GM19240 (cell line): Measurements from ENCODE around the gene ITPRID1.
A peak's percentile ranks its signal among the peaks of the same experiment; 100 is the strongest.
"Not testable (repeated sequence)": the region's sequence is repeated elsewhere in the genome, so short reads cannot be mapped to it uniquely, and the experiment has no call there.

Experiments used
- DNase-seq: peaks from one replicate; pipeline ENCODE4 v3.0.0; 2011; ENCODE audit warnings: low spot score; ENCODE audit not compliant: insufficient read length

Gene ITPRID1

DNA sequence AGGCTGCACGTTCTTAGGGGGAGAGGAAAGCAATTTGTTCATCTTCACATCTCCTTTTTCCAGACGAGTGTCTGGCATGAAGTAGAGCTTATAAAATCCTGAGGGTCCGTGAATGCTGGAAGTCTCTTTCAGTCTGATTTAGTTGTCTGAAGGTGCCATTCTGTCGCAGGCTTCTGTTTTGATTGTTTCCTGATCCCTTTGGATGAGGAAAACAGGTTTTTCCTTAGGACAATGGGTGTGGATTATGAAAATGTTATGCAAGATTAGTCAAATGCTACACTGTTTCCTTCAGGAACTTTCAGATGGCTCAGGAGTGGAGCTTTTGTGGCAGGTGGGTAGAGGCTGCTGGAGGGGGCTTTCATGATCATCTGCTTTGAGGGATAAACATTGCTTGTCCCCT lies at the start of gene ITPRID1:
Gene ITPRID1, plus strand, starts transcription at position 301 of the 400 bp plus-strand sequence. CDS start 38,935 bp downstream, outside the sequence.
- no peak for DNase-seq

- DNase-seq, result no peak
Observed at GRCh38 chr7:31464601-31465000, 49.3 kb upstream of the ITPRID1 start.

GRCh38 chr7:31465285-31465684 lies 48.6 kb upstream of the ITPRID1 start:
- DNase-seq, result no peak

GRCh38 chr7:31466036-31466435 lies 47.9 kb upstream of the ITPRID1 start:
- DNase-seq, result no peak

DNA sequence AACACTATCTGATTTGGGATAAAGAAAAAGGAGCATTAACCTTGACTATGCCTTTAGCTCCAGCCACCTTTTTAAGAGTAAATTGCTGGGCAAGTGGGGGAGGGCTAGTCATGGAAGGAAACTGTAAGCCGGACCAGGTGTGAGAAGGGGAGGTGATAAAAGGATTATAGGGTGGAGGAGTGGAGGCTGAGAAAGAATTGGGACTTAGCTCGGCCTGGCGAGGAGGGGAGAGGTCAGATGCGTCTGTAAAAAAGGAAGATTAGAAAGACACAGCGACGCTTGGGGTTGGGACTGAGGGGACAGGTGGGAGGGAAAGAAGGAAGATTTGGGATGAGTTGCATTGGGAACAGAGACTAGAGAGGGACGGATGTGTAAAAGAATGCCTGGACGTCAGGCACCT lies 43.0 kb upstream of the ITPRID1 start:
- not testable (repeated sequence) for DNase-seq

DNA sequence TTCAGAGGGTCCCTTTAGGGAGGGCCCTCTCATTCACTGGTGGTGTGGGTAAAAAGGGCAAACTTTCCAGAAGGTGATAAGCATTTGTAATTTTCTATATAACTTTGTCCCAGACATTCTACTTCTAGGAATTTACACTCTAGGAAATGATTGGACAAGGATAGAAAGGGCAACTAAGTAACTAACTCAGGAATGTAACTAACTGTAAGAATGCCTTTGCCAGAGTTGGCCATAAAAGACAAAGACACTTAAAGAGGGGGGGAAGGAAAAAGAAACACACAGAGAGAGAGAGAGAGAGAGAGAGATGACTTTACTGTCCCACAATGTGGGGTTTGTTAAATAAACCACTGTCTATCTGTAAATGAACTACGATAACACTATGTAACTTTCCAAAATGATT lies 38.5 kb upstream of the ITPRID1 start:
- DNase-seq, result no peak

DNA sequence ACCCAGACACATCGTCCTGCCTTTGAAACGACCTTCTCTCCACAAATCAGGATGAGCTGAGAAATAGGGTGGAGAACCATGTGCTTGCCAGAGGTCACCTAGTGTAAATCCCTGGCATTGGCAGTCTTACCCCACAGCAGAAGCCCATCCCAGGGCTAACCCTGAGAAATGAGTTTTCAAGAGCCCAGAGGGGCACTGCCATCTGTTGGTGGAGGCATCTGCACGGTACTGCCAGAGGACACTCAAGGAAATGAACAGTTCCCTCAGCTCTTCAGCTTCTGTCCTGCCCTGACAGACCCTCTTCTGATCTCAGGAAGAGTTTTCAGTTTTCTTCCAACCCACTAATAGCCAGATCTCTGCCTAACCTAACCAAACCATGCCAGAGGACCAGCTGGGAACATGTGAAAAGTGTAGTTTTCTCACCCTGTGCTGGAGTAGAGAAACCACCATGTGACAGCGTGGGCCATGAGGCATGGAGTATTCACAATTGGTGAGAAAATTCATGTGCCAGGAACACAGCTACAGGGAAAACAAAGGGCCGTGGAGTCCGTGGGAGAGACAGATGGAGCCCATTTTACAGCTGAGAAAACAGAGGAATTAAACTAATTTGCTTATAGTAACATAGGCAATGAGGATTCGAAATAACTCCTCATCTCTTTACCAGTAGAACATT lies 37.7 kb upstream of the ITPRID1 start:
- no peak for DNase-seq

- DNase-seq, result no peak
Observed at GRCh38 chr7:31476941-31477677, 36.8 kb upstream of the ITPRID1 start.

- no peak for DNase-seq
Observed at GRCh38 chr7:31478018-31478417, 35.9 kb upstream of the ITPRID1 start.

- DNase-seq, result no peak
Observed at GRCh38 chr7:31478721-31479120, 35.2 kb upstream of the ITPRID1 start.

DNA sequence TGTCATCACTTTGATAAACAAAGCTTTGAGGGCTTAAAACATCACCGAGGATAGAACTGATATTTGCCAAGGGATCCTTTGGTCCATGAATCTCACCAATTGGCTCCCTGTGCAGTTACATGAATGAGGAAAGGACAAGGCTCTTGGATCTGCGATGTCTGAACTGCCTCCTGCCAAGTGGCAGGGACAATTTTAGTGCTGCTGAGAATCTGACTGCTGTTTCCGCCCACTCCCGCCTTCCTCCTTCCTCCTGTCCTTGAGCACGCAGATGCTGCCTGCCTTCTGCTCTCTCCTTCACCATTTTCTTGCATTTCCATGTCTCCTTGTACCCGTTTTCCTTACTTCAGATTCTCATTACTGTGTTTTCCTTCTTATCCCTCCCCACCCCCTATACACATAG lies 26.8 kb upstream of the ITPRID1 start:
- no peak for DNase-seq

DNA sequence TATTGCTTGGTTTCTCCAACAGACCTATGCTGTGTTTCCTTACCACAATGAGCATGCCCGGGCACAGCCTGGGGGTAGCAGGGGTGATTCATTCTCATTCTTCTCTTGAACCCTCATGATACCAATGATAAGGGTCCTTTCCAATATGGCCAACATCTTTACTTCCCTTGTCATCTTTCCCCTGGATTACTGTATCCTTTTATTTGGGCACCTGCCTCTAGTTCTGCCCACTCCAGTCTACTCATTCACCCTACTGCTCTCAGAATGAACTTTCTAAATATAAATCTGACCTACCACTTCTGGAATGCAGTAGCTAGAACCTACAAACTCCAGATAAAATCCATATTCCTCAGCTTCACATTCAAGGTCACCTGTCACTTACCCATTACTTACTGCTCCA lies 26.4 kb upstream of the ITPRID1 start:
- DNase-seq, result no peak

GRCh38 chr7:31488562-31489203 lies 25.2 kb upstream of the ITPRID1 start:
- peak; percentile 50 for DNase-seq

DNA sequence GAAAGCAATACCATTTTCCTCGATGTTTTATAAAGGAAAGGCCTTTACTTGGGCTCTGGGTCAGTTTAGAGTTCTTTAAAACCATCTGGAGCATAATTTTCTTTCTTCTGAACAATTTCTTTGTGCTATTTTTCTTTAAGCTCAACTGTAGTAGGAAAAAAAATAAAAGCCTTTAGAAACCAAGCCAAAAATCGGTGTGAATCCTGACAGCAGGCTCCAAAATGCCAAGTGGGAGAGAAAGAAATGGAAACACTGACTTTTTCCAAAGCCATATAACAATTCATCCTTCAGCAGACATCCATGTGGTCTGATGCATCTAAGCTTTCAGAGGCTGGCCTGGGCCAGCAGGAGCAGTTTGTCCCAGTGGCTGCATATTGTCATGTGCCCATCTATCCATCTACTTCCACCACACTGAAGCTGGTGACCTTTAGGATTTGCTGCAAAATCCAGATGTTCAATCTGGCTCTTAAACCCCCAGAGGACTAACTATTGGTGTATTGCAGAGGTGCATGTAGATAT lies 23.0 kb upstream of the ITPRID1 start:
- no peak for DNase-seq

DNA sequence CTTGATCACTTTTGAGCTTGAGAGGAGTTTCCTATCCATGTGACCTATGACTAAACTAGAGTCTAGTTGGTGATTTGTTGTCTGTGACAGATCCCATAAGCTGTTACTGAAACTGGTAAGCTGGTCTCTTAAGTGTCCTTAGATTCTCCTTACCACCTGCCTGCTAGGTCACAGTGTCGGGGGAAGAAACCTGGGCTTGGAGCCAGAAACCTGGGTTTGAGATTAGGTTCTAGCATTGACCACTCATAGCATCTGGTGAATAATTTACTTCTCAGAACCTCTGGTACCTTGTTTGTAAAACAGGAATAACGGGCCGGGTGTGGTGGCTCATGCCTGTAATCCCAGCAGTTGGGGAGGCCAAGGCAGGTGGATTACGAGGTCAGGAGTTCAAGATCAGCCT lies 21.8 kb upstream of the ITPRID1 start:
- DNase-seq, result no peak

- no peak for DNase-seq
Observed at GRCh38 chr7:31493714-31494181, 20.1 kb upstream of the ITPRID1 start.

- no peak for DNase-seq
Observed at GRCh38 chr7:31494421-31494820, 19.5 kb upstream of the ITPRID1 start.

DNA sequence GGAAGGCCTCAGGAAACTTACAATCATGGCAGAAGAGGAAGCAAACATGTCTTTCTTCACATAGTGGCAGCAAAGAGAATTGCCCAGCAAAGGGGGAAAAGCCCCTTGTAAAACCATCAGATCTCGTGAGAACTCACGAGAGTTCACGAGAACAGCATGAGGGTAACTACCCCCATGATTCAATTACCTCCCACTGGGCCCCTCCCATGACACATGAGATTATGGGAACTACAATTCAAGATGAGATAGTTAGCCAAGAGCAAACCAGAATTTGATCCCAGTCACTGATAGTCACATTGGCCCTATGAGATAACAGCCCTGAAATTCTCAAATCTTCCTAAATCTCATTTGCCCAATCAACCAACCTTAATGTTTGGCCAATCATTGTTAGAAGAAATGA lies 18.2 kb upstream of the ITPRID1 start:
- no peak for DNase-seq

- no peak for DNase-seq
Observed at GRCh38 chr7:31497516-31497915, 16.4 kb upstream of the ITPRID1 start.

- no peak for DNase-seq
Observed at GRCh38 chr7:31500656-31501055, 13.2 kb upstream of the ITPRID1 start.

- no peak for DNase-seq
Observed at GRCh38 chr7:31508823-31509222, 5.1 kb upstream of the ITPRID1 start.

DNA sequence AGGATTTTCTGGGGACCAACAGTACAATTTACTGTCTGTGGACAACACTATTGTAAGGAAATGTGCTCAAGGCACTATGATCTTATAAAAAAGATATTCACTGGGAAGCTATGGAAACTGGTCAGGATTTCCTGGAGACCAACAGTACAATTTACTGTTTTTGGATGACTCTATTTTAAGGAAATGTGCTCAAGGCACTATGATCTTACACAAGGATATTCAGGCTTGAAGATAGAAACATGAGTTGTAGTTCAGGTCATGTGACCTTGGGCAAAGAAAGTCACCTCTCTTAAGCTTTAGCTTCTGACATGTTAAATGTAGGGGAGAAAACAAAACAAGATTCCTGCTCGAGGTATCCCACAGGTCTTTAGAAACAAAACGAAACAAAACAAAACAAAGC lies 1.7 kb upstream of the ITPRID1 start:
- DNase-seq, result no peak
